ENCODE measurements around the gene CIT.

CIT gene

GRCh38 chr12:119803381-119803791 is 73.7 kb downstream of the CIT start:
- DNase-seq: no peak

- no peak for DNase-seq
Measured at GRCh38 chr12:119802472-119802871, 74.6 kb downstream of the CIT start.

- no peak for DNase-seq
Measured at GRCh38 chr12:119797090-119797489, 80.0 kb downstream of the CIT start.

GRCh38 chr12:119796292-119796691 is 80.8 kb downstream of the CIT start:
- no peak for DNase-seq

- DNase-seq: no peak
Measured at GRCh38 chr12:119791453-119791852, 85.7 kb downstream of the CIT start.

GRCh38 chr12:119788786-119789185 is 88.3 kb downstream of the CIT start:
- no peak for DNase-seq

- no peak for DNase-seq
Measured at GRCh38 chr12:119786539-119786938, 90.6 kb downstream of the CIT start.

- DNase-seq: no peak
Measured at GRCh38 chr12:119784673-119785072, 92.4 kb downstream of the CIT start.

GRCh38 chr12:119783787-119784186 is 93.3 kb downstream of the CIT start:
- no peak for DNase-seq

GRCh38 chr12:119781804-119782203 is 95.3 kb downstream of the CIT start:
- DNase-seq: no peak

- no peak for DNase-seq
Measured at GRCh38 chr12:119780786-119781434, 96.2 kb downstream of the CIT start.

- DNase-seq: no peak
Measured at GRCh38 chr12:119775246-119775895, 101.7 kb downstream of the CIT start.

- DNase-seq: no peak
Measured at GRCh38 chr12:119772431-119772830, 104.7 kb downstream of the CIT start.

- no peak for DNase-seq
Measured at GRCh38 chr12:119770146-119770545, 107.0 kb downstream of the CIT start.

- no peak for DNase-seq
Measured at GRCh38 chr12:119762619-119763018, 114.5 kb downstream of the CIT start.

- no peak for DNase-seq
Measured at GRCh38 chr12:119758722-119759121, 118.4 kb downstream of the CIT start.

- DNase-seq: no peak
Measured at GRCh38 chr12:119758234-119758633, 118.9 kb downstream of the CIT start.

GRCh38 chr12:119751961-119752360 is 125.2 kb downstream of the CIT start:
- DNase-seq: no peak

GRCh38 chr12:119749666-119750065 is 127.5 kb downstream of the CIT start:
- no peak for DNase-seq

- DNase-seq: no peak
Measured at GRCh38 chr12:119748497-119748896, 128.6 kb downstream of the CIT start.

- DNase-seq: no peak
Measured at GRCh38 chr12:119746169-119746568, 131.0 kb downstream of the CIT start.

- DNase-seq: no peak
Measured at GRCh38 chr12:119744900-119745606, 132.1 kb downstream of the CIT start.

- DNase-seq: no peak
Measured at GRCh38 chr12:119742700-119743099, 134.4 kb downstream of the CIT start.

GRCh38 chr12:119740830-119741229 is 136.3 kb downstream of the CIT start:
- no peak for DNase-seq

Measured in 8988T (cell line).